Breast epithelium (tissue), 4 donors: Measurements from ENCODE around the gene ZC3H7B. TPM values are rescaled to one million over a fixed set of nuclear protein-coding genes. Genes with fewer than 3 reads are reported as not detected.

ENCODE experiments used
- DNase-seq, 2 donors: peaks; one replicate each; pipeline ENCODE4 v3.0.0-alpha.2; 2019; ENCODE audit warnings: low spot score in 2 of 2
- H3K27ac ChIP-seq, 2 donors: fragments of 200-600 bp; sonication (generic) in 1 of 2; one replicate each; pipeline ENCODE4 v1.5.1; 2016 to 2019; ENCODE audit warnings: mild to moderate bottlenecking in 1 of 2
- H3K27me3 ChIP-seq, 2 donors: fragments of 200-600 bp; sonication (generic) in 1 of 2; one replicate each; pipeline versions ENCODE4 v1.5.1 to v1.6.0; 2017 to 2019; ENCODE audit warnings: control low read depth in 1 of 2, mild to moderate bottlenecking in 1 of 2
- H3K36me3 ChIP-seq: fragments of 200-600 bp; one replicate; pipeline ENCODE4 v1.5.1; 2019
- H3K4me1 ChIP-seq, 2 donors: fragments of 200-600 bp; sonication (generic); one replicate each; pipeline ENCODE4 v1.5.1; 2016 to 2019; ENCODE audit warnings: control low read depth in 1 of 2
- H3K4me3 ChIP-seq, 3 donors: fragments of 200-600 bp; sonication (generic); 1 replicate in 2 of 3; 2 replicates in 1 of 3; pipeline ENCODE4 v1.5.1; 2016 to 2019; ENCODE audit warnings: mild to moderate bottlenecking in 3 of 3, moderate library complexity in 2 of 3
- H3K9me3 ChIP-seq, 2 donors: fragments of 200-600 bp; sonication (generic) in 1 of 2; one replicate each; pipeline ENCODE4 v1.5.1; 2016 to 2019; ENCODE audit warnings: control low read depth in 1 of 2
- POLR2A ChIP-seq: fragments of 450-650 bp; IDR thresholded peaks from one replicate; pipeline ENCODE4 v1.6.1; 2016; ENCODE audit warnings: antibody characterized with exemption, mild to moderate bottlenecking, moderate library complexity
- POLR2AphosphoS5 ChIP-seq, 3 donors: sonication (generic); formaldehyde crosslinking; IDR thresholded peaks; one replicate each; pipeline ENCODE4 v1.6.1; 2017; ENCODE audit warnings: antibody characterized with exemption in 3 of 3
- intact Hi-C: fragments of 100-400 bp; cut with DNase I; formaldehyde crosslinking; loops from one replicate; pipeline ENCODE4 v1.15.1; 2023; ENCODE audit warnings: low total_unique reads
- total RNA-seq, 3 donors: library from RNA; depleted of rRNA; stranded (reverse); fragments of >200 nt; gene quantifications; one replicate each; pipeline ENCODE4 v1.1.0, GENCODE V29; 2016
- TF ChIP-seq, protein P1 (sequence below), 3 donors: fragments of 450-650 bp; IDR thresholded peaks; one replicate each; pipeline ENCODE4 v1.5.1; 2016 to 2017; ENCODE audit warnings: antibody characterized with exemption in 3 of 3, mild to moderate bottlenecking in 3 of 3, moderate library complexity in 3 of 3

Gene ZC3H7B
- total RNA-seq, 3 donors from 2014 or later: 24.0 to 33.1 (median 32.2) TPM

DNA sequence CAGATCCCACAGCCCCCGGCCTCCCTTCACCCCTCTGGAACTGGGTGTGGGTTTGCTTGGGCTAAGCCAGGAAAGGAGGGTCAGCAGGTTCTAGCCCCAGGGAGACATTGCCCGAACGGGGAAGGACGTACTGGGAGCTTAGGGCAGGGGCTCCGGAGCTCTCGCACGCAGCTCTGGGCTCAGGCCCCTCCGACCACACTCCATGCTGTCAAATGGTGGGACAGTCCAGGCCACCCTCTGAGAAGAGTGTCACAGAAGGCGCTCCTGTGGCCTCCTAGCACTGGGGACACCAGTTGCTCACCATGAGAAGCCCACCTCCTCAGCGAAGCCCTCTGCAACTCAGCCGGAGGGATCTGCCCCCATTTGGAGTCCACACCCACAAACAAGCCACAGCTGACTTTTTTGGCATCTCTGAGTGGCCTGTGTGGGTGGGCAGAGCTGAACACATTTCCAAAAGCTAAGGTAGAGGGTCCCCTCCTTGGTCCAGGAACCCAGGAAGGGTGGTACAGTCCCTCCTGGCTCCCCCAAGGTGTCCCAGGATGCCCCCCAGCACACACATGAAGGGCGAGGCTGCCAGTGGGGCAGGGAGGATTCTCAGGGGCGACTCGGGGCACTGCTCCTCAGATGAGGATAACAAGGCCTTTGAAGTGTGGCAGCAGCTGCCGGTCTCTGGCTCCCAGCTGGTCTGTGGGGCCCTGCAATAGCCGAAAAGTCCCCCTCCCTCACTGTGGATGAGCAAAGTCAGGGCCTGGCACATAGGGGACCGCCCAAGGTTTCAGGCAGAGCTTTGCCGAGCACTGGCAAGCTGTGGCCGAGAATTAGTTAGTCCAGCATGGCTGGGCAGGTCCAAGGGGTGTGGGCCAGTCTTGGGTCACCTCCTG, 67.5 kb downstream of the ZC3H7B start:
- intact Hi-C loops: no loop called here
- H3K9me3 ChIP-seq: no peaks in the 10 kb centered on the region
- TF ChIP-seq POLR2A: no peak
- TF ChIP-seq, protein P1, sequence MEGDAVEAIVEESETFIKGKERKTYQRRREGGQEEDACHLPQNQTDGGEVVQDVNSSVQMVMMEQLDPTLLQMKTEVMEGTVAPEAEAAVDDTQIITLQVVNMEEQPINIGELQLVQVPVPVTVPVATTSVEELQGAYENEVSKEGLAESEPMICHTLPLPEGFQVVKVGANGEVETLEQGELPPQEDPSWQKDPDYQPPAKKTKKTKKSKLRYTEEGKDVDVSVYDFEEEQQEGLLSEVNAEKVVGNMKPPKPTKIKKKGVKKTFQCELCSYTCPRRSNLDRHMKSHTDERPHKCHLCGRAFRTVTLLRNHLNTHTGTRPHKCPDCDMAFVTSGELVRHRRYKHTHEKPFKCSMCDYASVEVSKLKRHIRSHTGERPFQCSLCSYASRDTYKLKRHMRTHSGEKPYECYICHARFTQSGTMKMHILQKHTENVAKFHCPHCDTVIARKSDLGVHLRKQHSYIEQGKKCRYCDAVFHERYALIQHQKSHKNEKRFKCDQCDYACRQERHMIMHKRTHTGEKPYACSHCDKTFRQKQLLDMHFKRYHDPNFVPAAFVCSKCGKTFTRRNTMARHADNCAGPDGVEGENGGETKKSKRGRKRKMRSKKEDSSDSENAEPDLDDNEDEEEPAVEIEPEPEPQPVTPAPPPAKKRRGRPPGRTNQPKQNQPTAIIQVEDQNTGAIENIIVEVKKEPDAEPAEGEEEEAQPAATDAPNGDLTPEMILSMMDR (IDR thresholded peaks at IDR 0.05): no peak
- no peak for TF ChIP-seq POLR2AphosphoS5 (IDR thresholded peaks at IDR 0.05)
- H3K27me3 ChIP-seq: no peaks in the 10 kb centered on the region
- peak overlapping the region; percentile 40 to 60 (median 54) for H3K4me3 ChIP-seq
- peaks cover 6 to 12% of the 10 kb centered on the region in 2 donors for H3K4me1 ChIP-seq
- peak overlapping the region; percentile 42 to 72 for H3K27ac ChIP-seq
- no peaks in the 10 kb centered on the region for H3K36me3 ChIP-seq
- no peak for DNase-seq

DNA sequence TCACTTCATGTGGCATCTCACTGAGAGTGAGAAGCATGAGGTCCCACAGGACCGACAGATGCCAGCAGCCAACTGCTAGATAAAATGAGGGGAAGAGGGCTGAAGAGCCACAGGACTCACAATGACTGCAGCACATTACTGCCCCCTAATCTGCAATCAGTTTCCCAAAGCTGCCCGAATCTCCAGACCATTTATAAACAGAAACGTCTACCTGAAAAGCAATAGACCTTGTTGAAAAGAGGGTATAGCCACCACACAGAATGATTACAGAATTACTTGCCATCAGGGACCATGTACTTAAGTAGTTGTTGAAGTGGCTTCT, 68.1 kb downstream of the ZC3H7B start:
- TF ChIP-seq POLR2A: no peak
- intact Hi-C loops: no loop called here
- no peaks in the 10 kb centered on the region for H3K36me3 ChIP-seq
- H3K4me3 ChIP-seq: peak overlapping the region in 2 of 3 donors; percentile 54 to 60
- H3K4me1 ChIP-seq: peaks cover 6 to 12% of the 10 kb centered on the region in 2 donors
- no peaks in the 10 kb centered on the region for H3K27me3 ChIP-seq
- H3K27ac ChIP-seq: peak overlapping the region; percentile 42 to 72
- DNase-seq: no peak
- no peaks in the 10 kb centered on the region for H3K9me3 ChIP-seq

DNA sequence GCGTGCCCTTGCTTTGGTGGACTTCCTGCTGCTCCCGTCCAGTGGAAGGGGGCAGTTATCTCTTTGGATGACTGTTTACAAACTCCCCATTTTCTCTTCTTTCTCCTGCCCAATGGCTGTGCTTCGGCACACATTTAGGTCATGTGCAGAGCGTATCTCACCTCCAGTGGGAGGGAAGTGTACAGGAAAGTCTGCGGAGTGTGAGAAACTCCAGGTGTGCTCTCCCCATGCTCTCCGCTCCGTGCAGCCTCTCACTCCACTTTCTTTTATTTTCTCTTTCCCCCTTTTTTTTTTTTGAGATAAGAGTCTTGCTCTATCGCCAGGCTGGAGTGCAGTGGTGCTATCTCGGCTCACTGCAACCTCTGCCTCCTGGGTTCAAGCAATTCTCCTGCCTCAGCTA, 68.5 kb downstream of the ZC3H7B start:
- Histone ChIP-seq H3K4me3 (no peak overlapping the region), H3K36me3 (no peaks in the 10 kb centered on the region), H3K27me3 (no peaks in the 10 kb centered on the region), H3K27ac (no peak overlapping the region), H3K9me3 (no peaks in the 10 kb centered on the region), H3K4me1 (peaks cover 6 to 12% of the 10 kb centered on the region in 2 donors)
- DNase-seq: no peak
- TF ChIP-seq POLR2AphosphoS5 (IDR thresholded peaks at IDR 0.05): no peak
- TF ChIP-seq POLR2A: no peak
- TF ChIP-seq, protein P1 (IDR thresholded peaks at IDR 0.05): no peak
- intact Hi-C loops: no loop called here

DNA sequence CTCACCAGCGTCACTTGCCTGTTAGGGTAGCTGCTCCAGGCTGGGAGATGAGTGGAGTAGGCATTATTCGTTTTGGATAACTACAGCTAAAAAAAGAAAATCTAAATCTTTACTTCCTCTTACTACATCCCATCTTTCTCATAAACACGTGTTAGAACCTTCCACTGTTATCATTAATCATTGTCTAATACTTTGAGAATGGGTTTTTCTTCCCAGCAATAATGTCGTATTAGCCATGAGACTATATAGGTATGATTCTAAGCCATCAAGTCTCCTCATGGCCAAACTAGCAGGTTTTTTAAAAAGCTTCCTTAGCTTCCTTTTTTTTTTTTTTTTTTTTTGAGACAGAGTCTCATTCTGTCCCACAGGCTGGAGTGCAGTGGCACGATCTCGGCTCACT, 76.5 kb downstream of the ZC3H7B start:
- Histone ChIP-seq H3K27ac (no peak overlapping the region), H3K27me3 (no peaks in the 10 kb centered on the region), H3K4me3 (no peak overlapping the region), H3K9me3 (no peaks in the 10 kb centered on the region), H3K4me1 (peaks cover 3 to 4% of the 10 kb centered on the region in 2 donors), H3K36me3 (no peaks in the 10 kb centered on the region)
- intact Hi-C loops: no loop called here
- DNase-seq: no peak
- TF ChIP-seq POLR2AphosphoS5 (IDR thresholded peaks at IDR 0.05): no peak
- no peak for TF ChIP-seq POLR2A
- TF ChIP-seq, protein P1 (IDR thresholded peaks at IDR 0.05): no peak

DNA sequence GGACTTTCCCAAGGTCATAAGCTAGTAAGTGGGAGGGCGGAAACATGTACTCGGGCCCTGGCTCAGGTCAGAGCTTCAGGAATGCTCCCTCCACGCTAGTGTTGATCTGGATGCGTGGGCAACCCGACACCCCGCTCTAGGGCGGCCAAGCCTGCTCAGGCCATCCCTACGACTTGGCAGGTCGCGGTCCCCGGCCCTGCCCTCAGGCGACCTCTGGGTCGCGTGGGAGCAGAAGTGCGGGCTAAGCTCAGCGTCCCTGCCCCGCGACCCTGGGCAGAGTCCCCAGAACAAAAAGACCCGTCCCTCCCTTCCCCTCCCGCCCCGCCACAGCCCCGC, 79.6 kb downstream of the ZC3H7B start:
- peaks cover 3 to 10% of the 10 kb centered on the region in 2 donors for H3K4me1 ChIP-seq
- peak; percentile 89 to 97 (median 96) for TF ChIP-seq POLR2AphosphoS5 (IDR thresholded peaks at IDR 0.05)
- peak; percentile 76 for TF ChIP-seq POLR2A
- TF ChIP-seq, protein P1 (IDR thresholded peaks at IDR 0.05): no peak
- H3K4me3 ChIP-seq: peak overlapping the region; percentile 74 to 86 (median 80)
- H3K36me3 ChIP-seq: no peaks in the 10 kb centered on the region
- no peaks in the 10 kb centered on the region for H3K27me3 ChIP-seq
- H3K27ac ChIP-seq: peak overlapping the region; percentile 95 to 99
- peak in 1 of 2 donors; percentile 87 for DNase-seq
- H3K9me3 ChIP-seq: no peaks in the 10 kb centered on the region
- intact Hi-C loops: loop anchor here (5.0 kb wide), 1 partner anchor 1404 kb away; no protein-coding TSS in a partner anchor
